Articular chondrocyte of knee joint (primary cell): ENCODE measurements around the gene OLFML1. TPM values are rescaled to one million over a fixed set of nuclear protein-coding genes. Genes with fewer than 3 reads are reported as not detected.

ENCODE experiments used
- total RNA-seq: library from RNA; depleted of rRNA; stranded (reverse); fragments of >200 nt; gene quantifications from 2 replicates; pipeline ENCODE4 v1.2.3, GENCODE V29; 2012

OLFML1 gene
- total RNA-seq: 1.3 and 6.7 TPM in 2 replicates

DNA sequence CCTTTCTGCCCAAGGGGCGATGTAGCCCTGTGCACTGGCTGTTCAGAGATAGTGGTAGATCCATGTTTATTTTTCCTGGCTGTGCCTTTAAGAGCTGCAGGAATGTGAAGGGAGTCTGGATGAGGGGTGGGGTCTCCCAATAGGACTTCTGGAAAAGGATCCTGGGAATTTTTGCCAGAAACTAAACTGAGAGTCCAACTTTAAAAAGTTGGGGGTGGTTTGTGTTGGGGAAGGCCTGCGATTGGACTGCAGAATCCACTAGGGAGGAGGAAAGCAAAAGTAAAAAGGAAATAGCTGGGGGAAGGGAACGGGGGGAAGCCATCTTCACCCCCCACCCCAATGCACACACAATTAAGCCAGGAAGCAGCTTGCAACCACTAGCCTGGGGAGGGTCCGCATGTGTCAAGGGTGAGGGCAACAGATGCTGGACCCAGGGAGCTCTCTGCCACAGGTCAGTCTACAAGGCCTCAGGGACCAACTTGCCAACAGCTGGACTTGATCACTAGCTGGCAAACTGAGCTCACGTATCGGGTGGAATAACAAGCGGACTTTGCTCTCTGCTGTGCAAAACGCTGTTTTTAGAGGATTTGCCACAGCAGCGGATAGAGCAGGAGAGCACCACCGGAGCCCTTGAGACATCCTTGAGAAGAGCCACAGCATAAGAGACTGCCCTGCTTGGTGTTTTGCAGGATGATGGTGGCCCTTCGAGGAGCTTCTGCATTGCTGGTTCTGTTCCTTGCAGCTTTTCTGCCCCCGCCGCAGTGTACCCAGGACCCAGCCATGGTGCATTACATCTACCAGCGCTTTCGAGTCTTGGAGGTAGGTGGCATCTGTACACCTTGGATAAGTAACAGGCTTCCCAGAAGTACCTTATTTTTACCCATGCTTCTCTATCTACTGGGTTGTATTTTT lies at the start of gene OLFML1:
Gene OLFML1 (plus strand): TSS at position 321 of the 912 bp plus-strand sequence. CDS start 370 bp downstream, at position 691.

DNA sequence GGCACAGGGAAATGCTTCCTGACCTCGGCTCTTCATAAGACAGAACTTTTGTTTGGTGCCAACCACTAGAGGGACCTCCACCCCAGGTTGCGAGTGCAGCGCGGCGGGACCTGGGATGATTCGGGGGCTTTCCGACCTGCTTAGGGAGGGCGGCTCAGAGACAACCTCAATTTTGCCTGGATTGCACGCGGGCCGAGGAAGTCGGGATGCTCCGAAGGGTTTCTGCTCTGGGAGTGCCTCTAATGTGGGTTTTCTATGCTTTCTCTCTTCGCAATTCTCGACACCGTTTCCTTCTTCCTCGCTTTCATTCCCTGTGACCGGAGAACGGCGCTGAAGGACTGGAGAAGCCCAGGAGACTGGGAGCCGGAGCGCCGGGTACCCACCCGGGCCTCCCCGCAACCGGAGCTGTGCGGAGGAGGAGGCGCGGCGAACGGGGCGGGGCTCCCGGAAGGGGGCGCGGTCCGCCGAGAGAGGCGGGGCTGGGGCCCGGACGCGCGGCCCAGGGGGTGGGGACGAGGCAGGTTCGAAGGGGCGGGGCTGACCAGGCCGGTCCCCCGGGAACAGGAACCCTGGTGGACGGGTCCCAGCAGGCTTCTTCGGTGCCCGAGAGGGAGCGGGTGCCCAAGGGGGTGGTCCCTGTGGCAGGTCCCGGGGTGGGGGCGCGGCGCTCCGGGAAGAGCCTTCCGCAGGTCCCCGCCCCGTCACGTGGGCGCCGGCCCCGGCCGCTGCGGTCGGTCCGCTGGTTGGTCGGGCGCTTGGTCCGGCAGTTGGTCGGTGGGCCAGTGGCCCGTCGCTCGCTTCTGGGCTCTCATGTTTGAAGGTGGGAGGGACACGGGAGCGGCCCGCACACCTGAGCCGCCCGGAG lies 28.2 kb downstream of the OLFML1 start, which contains the start of gene PPFIBP2:
Gene PPFIBP2 (plus strand): TSS at position 766 of the 865 bp plus-strand sequence. CDS start 35,477 bp downstream, outside the sequence.

Other genes starting within 250 kb of the OLFML1 start
- gene SYT9, start 233.6 kb upstream of the OLFML1 start, total RNA-seq: not detected in 2 replicates
- gene PPFIBP2, start 28.5 kb downstream of the OLFML1 start, total RNA-seq: 21.9 and 35.0 TPM in 2 replicates
- gene CYB5R2, start 188.0 kb downstream of the OLFML1 start, total RNA-seq: 29.0 and 30.1 TPM in 2 replicates
- not detected in 2 replicates for gene OVCH2, start 221.0 kb downstream of the OLFML1 start, total RNA-seq